HepG2 (cell line): Measurements from ENCODE around the gene PRSS22. TPM values are rescaled to one million over a fixed set of nuclear protein-coding genes. Genes with fewer than 3 reads are reported as not detected.

Experiments
- BCL6 ChIP-seq: IDR thresholded peaks from 2 replicates; pipeline ENCODE4 v1.6.1; 2016; ENCODE audit warnings: missing genetic modification reagents, missing compliant biosample characterization
- CBX1 ChIP-seq: IDR thresholded peaks from one replicate; pipeline ENCODE4 v1.6.1; 2016; ENCODE audit warnings: antibody characterized with exemption, low read depth
- CC2D1A ChIP-seq: sonication (generic); formaldehyde crosslinking; IDR thresholded peaks from 2 replicates; pipeline ENCODE4 v1.8.1; 2023; ENCODE audit warnings: mild to moderate bottlenecking, missing genetic modification reagents
- DNMT1 ChIP-seq: sonication (generic); formaldehyde crosslinking; IDR thresholded peaks from 2 replicates; pipeline ENCODE4 v1.5.1; 2020; ENCODE audit warnings: mild to moderate bottlenecking, missing genetic modification reagents
- ESRRA ChIP-seq: sonication (generic); formaldehyde crosslinking; IDR thresholded peaks from 2 replicates; pipeline ENCODE4 v1.5.1; 2020; ENCODE audit warnings: mild to moderate bottlenecking, low read depth, missing genetic modification reagents
- FOXP4 ChIP-seq: sonication (generic); formaldehyde crosslinking; IDR thresholded peaks from 2 replicates; pipeline ENCODE4 v1.4.0; 2020; ENCODE audit warnings: missing genetic modification reagents
- HBP1 ChIP-seq: IDR thresholded peaks from 2 replicates; pipeline ENCODE4 v1.6.1; 2016; ENCODE audit warnings: low read depth, control low read depth
- HDAC1 ChIP-seq: sonication (generic); formaldehyde crosslinking; IDR thresholded peaks from 2 replicates; pipeline ENCODE4 v1.5.1; 2020; ENCODE audit warnings: mild to moderate bottlenecking, missing genetic modification reagents
- HMGA1 ChIP-seq: sonication (generic); formaldehyde crosslinking; conservative IDR thresholded peaks from 2 replicates; pipeline ENCODE4 v1.4.0; 2020; ENCODE audit warnings: missing genetic modification reagents
- JARID2 ChIP-seq: sonication (generic); formaldehyde crosslinking; IDR thresholded peaks from 2 replicates; pipeline ENCODE4 v1.8.1; 2023; ENCODE audit warnings: missing genetic modification reagents, inconsistent platforms; ENCODE audit not compliant: insufficient replicate concordance
- MYC ChIP-seq: sonication (generic); formaldehyde crosslinking; IDR thresholded peaks from 2 replicates; pipeline ENCODE4 v1.9.0; 2021; ENCODE audit warnings: missing genetic modification reagents, borderline replicate concordance
- SP1 ChIP-seq, 2 experiments: fragments of 450-650 bp in 1 of 2; sonication (generic) in 1 of 2; formaldehyde crosslinking in 1 of 2; IDR thresholded peaks; 2 replicates each; pipeline versions ENCODE4 v1.4.0 to v1.6.1; 2016 to 2020; ENCODE audit warnings: missing genetic modification reagents in 1 of 2
- ZBTB7B ChIP-seq: sonication (generic); formaldehyde crosslinking; IDR thresholded peaks from 2 replicates; pipeline ENCODE4 v1.4.0; 2020; ENCODE audit warnings: missing genetic modification reagents
- ZFAT ChIP-seq: sonication (generic); formaldehyde crosslinking; conservative IDR thresholded peaks from 2 replicates; pipeline ENCODE4 v1.8.1; 2023; ENCODE audit warnings: missing genetic modification reagents, inconsistent platforms
- ZNF12 ChIP-seq: sonication (generic); formaldehyde crosslinking; IDR thresholded peaks from 2 replicates; pipeline ENCODE4 v1.5.0; 2020; ENCODE audit warnings: missing genetic modification reagents
- ZNF33B ChIP-seq: sonication (generic); formaldehyde crosslinking; IDR thresholded peaks from 2 replicates; pipeline ENCODE4 v1.5.1; 2020; ENCODE audit warnings: mild to moderate bottlenecking, missing genetic modification reagents
- ZNF503 ChIP-seq: sonication (generic); formaldehyde crosslinking; IDR thresholded peaks from 2 replicates; pipeline ENCODE4 v1.4.0; 2020; ENCODE audit warnings: missing genetic modification reagents
- ZNF678 ChIP-seq: sonication (generic); formaldehyde crosslinking; IDR thresholded peaks from 2 replicates; pipeline ENCODE4 v1.4.0; 2020; ENCODE audit warnings: mild to moderate bottlenecking, missing genetic modification reagents
- polyA plus RNA-seq, 8 experiments: library from polyadenylated mRNA; depleted of rRNA in 3 of 8; stranded (reverse) in 7 of 8; unstranded in 1 of 8; fragments of >200 nt; fragmentation: Illumina TruSeq in 4 of 8; extraction: Trizol in 4 of 8; gene quantifications; 2 replicates each; pipeline versions ENCODE4 v1.2.1 to v1.2.3, GENCODE V29; 2011 to 2016; ENCODE audit warnings: low read depth in 4 of 8, missing spikeins in 1 of 8, mixed read lengths in 1 of 8; ENCODE audit not compliant: insufficient read depth in 1 of 8
- total RNA-seq, 5 experiments: library from RNA; depleted of rRNA; stranded (reverse); fragments of >200 nt; fragmentation: Illumina TruSeq; extraction: Trizol; gene quantifications; 2 replicates each; pipeline ENCODE4 v1.2.3, GENCODE V29; 2016; ENCODE audit warnings: low read depth in 1 of 5
- TF ChIP-seq, protein P1 (sequence below): sonication (generic); formaldehyde crosslinking; IDR thresholded peaks from 2 replicates; pipeline ENCODE4 v1.4.0; 2020; ENCODE audit warnings: mild to moderate bottlenecking, missing genetic modification reagents

The PRSS22 gene
- total and polyA plus RNA-seq, 2 of the 13 experiments (the other 11 are each of a cell fraction or from before 2014, with no cell fraction given), result 0.24 to 0.32 TPM

DNA sequence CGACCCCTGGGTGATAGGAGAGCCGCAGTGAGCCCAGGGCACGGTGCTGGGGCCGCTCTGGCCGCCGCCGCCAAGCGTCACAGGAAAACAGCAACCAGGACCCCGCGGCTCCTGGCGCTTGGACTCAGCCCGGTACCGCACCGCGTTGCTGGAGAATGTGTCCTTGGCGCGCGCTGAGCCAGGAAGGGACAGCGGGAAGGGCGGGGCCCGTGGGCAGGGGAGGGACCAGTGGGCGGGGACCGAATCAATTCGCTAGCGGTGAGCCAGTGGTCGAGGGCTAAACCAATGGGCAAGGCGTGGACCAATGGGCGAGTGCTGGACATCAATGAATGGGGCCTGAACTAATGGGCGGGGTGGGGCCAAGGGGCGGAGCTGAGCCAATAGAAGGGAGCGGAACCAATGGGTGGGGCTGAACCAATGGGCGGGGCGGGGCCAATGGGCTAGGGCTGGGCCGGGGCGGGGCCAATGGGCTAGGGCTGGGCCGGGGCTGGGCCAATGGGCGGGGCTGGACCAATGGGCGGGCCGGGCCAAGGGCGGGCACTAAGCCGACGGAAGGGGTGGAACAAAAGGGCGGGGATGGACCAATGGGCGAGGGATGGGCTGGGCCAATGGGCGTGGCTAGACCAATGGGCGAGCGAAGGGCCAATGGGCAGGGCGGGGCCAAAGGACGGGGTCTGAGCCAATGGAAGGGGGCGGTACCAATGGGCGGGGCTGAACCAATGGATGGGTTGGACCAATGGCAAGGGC is 47.4 kb upstream of the PRSS22 start (continued):
- TF ChIP-seq HBP1 (CRISPR knock-in tag) (peak; percentile 80), ZNF678 (CRISPR knock-in tag) (no peak; the same call in 1 of the 2 replicates), ESRRA (CRISPR knock-in tag) (peak; percentile 83; the same call in 1 of the 2 replicates), HDAC1 (peak; percentile 79), FOXP4 (0 out of 2 replicates have a peak, but pooled peaks have one; percentile 29), BCL6 (peak; percentile 43; the same call in 1 of the 2 replicates), ZBTB7B (no peak), HMGA1 (CRISPR knock-in tag) (no peak), ZNF33B (CRISPR knock-in tag) (no peak), SP1 (IDR thresholded peaks at IDR 0.05) (peak; percentile 92), SP1 (CRISPR knock-in tag; IDR thresholded peaks at IDR 0.05) (peak; percentile 93), CC2D1A (no peak), ZNF12 (CRISPR knock-in tag) (no peak), JARID2 (no peak), ZFAT (CRISPR knock-in tag) (no peak), ZNF503 (CRISPR knock-in tag) (no peak), MYC (peak; percentile 86), DNMT1 (CRISPR knock-in tag) (no peak), CBX1 (peak; percentile 76)
- TF ChIP-seq, protein P1, sequence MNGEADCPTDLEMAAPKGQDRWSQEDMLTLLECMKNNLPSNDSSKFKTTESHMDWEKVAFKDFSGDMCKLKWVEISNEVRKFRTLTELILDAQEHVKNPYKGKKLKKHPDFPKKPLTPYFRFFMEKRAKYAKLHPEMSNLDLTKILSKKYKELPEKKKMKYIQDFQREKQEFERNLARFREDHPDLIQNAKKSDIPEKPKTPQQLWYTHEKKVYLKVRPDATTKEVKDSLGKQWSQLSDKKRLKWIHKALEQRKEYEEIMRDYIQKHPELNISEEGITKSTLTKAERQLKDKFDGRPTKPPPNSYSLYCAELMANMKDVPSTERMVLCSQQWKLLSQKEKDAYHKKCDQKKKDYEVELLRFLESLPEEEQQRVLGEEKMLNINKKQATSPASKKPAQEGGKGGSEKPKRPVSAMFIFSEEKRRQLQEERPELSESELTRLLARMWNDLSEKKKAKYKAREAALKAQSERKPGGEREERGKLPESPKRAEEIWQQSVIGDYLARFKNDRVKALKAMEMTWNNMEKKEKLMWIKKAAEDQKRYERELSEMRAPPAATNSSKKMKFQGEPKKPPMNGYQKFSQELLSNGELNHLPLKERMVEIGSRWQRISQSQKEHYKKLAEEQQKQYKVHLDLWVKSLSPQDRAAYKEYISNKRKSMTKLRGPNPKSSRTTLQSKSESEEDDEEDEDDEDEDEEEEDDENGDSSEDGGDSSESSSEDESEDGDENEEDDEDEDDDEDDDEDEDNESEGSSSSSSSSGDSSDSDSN (CRISPR knock-in tag), result peak; percentile 74
